NOMO-1 treated with DMSO at 0.1 percent for 48 hours (cell line): Measurements from ENCODE around the gene OLFML2A.
A peak's percentile ranks its signal among the peaks of the same experiment; 100 is the strongest.

Experiments
- DNase-seq: peaks from one replicate; lab custom pipeline; 2025; ENCODE audit not compliant: unreplicated experiment; lab: John Stamatoyannopoulos, UW

The OLFML2A gene

DNA sequence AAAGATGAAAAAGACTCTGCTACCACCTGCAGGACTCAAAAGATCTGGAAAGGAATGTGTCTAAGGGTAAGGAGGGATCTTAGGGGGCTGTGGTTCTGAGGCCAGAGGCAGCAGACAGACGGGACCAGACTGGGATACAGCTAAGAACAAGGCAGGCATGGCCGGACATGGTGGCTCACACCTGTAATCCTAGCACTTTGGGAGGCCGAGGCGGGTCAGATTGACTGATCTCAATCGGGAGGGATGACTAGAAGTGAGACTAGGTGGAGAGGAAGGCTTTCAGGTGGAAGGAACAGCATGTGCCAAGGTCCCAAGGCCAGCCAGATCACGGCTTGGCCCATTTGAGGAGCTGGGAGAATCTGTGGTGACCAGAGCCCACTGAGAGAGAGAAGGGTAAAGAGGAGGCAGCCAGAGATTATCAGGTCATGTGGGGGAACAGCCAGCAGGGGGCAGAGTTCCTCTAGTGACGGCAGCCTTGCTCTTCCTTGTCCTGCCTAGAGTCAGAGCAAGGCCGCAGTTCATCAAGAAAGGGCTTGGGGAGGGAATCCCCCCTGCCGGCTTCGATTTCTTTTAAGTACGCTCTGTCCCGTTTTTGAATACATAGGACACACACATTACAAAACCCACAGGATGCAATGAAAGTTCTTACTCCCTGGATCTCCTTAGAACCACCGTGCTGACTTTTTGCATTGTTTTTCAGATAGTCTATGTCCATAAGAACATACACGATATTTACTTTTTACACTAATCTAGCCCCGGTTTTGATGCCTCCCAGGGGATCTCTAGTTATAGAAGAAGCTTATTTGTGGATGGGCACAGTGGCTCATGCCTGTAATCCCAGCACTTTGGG is 2.6 kb upstream of the OLFML2A start:
- peak; percentile 73 for DNase-seq

DNA sequence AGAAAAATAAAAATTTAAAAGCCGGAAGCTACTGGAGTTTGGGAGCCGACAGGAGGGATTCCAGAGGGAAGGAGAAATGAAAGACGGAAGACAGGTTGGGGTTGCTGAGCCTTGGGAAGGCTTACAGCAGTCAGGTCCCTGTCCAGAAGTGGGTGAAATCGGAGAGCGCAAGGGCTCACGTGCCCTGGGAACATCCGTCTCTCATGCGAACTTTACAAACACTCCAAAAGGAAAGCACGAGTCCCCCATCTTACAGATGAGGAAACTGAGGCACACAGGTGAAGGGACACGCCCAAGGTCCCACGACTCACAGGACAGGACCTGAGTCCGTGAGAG is 347 bp upstream of the OLFML2A start:
- DNase-seq, result no peak

DNA sequence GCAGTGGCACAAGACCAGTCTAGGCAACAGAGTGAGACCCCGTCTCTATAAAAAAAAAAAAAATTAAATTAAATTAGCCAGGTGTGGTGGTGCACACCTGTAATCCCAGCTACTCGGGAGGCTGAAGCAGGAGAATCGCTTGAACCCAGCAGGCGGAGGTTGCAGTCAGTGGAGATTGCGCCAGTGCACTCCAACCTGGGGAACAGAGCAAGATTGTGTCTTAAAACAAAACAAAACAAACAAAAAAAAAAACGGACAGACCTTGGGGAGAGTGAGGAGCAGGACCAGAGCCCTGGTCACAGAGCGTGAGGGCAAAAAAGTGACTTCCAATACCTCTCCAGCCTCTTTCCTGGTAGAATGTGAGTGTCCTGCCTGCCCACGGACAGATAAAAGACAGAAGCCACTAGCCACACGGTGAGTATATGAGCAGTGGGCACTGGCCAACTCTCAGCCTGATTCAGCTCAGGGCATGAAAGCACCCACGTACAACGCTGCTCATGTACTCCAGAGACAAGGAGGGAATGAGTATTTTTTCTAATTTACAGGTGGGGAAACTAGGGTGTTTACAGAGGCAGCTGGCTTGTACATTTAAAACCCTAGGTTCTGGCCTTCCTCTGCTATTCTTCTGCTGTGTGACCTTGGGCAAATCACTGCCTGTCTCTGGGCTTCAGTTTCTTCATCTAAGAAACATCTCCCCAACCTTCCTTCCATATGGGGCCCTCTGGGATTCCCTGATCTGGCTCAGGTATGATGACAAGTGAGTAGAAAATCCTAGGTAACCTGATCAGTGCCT is 1.8 kb downstream of the OLFML2A start:
- no peak for DNase-seq

DNA sequence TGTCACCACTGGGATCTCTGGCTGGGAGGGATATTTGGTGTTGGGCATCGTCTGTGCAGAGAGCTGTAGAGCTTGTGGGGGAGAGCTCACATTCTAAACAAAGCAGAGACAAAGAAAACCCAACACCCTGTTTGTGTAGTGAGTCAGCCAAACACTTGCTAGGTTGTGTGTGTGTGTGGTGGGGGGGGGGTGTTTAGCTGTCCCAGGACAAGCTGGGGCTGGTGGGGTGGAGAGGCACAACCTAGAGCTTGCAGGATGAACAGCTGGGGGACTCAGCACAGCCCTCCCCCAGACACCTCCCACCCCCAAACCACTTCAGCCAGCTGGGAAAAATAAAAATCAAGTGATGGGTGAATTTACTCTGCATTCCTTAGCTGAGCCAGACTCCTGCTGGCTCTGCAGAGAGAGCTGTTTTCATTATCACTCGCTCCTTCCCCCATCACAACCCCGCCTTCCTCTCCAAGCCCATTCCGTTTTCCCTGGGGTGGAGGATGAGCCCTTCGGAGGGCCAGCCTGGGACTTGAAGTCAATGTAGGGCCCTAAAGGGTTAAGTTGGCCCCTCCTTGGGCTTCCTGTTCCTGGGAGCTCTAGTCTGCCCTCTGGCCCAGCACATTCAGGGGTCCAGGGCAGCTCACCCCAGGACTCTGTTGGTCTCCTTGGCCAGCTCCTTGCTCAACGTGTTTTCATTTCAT is 2.6 kb downstream of the OLFML2A start:
- no peak for DNase-seq

DNA sequence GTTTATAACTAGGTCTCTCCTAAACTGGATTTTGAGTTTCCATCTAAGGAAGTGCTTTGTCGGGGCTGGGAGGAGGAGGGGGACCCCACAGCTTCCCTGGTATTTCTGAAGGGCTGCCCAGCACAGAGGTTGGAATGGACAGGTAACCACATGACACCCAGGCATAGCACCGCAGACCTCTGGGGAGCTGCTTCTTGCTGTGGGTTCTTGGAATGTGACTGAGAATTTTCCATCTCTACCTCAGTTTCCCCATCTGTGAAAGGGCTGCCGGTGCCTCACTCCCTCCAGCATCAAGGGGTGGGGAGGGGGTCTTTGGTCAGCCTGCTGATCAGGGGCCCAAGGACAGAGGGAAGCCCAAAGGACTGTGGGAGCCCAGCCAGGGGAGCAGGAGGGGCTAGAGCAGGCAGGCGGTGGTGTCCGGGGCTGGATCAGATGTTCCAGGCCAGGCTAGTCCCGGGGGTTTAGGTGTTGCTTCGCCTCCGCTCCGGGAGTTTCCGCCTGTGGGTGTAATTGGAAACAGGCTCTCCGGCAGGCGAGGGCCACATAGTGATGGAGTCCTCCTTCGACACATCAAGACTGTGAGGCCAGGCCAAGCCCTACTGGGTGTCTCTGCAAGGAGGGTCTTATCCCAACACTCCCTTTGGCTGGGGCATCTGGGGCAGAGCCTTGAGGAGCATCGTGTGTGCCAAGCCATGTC is 3.3 kb downstream of the OLFML2A start:
- no peak for DNase-seq

DNA sequence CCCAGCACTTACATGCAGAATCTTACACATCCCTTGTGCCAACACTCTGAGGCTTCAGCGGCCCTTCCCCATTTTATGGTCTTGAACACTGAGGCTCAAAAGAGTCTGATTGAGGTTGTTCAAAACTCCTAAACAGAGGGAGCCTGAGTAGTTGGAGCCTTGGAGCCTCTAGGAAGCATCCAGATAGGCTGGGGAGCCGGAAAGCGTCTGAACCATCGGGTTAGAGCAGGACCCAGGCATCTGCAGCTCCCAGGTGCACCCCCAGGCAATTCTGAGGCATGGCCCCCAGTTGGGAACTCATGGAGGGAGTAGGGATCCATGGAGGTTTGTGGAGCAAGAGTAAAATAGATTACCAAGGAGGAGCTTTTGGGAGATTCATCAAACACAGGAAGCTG is 3.8 kb downstream of the OLFML2A start:
- DNase-seq, result no peak

DNA sequence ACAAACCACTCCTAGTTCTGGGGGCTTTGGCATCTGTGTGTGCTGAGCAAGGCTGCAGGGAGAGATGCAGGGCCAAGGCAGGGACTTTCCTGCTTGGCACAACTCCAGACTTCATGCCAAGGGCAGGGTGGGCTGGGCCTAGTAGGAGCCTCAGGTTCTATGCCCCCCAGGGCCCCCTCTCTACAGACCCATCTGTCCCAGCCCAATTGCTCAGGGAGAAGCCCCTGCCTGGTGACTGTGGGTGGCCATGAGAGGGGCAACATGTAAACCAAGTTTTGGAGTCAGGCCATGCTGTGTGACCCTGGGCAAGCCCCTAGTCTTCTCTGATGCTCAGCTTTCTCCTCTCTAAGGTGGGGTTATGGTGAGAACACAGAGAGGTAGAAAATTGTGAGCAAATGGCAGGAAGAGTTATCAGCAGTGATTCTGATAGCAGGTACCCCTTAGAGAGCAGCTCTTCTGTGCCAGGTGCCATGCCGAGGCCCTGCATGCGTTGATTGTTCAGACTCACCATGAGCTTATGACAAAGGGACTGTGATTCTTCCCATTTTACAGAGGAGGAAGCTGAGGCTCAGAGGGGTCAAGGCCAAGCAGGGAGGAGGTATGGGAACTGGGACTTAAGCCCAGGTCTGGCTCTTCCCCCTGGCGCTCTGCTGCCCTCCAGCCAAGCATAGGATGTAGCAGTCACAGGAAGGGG is 5.2 kb downstream of the OLFML2A start:
- no peak for DNase-seq

DNA sequence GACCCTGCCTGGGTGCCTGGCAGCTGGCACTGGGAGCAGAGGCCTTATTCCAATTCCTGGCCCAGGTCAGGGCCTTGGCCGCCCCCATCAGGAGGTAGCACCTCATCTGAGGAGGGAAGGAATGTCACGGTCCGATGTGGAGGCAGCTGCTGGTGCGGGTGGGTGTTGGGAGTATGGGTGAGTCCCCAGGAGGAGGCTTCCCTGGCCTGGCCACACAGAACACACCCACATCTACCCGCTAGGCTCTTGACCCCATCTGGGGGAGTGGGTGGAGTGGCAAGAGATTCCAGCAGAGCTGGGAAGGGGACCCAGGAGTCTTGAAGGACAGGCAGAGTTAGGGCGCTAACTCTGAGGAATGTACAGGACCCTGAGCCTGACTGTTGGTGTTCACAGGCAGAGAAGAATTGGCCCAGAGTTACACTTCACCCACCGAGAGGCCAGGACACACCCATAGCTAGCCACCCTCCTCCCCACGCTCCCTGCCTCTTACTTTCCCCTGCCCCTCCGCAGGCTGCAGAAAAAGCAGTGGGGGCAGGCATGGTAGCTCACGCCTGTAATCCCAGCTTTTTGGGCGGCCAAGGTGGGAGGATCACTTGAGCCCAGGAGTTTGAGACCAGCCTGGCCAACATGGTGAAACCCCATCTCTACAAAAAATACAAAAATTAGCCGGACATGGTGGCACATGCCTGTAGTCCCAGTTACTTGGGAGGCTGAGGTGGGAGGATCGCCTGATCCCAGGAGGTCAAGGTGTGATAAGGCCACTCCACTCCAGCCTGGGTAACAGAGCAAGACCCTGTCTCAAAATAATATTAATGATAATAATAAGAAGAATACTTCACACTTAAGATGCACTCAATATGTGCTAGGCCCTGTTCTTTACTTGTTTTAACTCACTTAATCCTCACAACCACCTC is 6.0 kb downstream of the OLFML2A start:
- no peak for DNase-seq

DNA sequence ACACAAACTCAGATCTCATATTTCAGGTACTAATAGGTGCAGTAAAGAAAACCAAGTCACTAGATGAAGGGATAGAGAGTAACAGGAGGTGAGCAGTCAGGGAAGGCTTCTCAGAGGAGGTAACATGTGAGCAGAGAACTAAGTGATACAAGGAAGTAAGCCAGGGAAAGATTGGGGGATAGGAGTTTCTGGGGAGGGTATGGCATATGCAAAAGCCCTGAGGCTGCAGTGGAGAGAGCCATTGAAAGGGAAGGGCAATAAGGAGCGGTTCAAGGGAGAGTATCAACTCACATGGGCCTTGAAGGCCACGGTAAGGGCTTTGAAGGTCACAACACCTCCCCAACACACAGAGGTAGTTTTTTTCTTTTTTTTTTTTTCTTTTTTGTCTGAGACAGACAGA is 6.9 kb downstream of the OLFML2A start:
- no peak for DNase-seq

DNA sequence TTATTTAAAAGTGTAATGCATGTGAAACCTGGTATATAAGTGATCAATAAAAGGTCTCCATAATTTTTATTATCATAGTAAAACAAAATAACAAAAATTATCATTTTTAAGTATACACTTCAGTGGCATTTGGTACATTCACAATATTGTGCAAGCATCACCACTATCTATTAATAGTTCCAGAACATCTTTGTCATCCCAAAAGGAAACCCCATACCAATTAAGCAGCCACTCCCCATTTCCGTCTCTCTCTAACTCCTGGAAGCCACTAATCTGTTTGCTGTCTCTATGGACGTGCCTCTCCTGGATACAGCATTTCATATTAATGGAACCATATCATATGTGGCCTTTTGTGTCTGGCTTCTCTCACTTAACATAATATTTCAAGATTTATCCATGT is 7.6 kb downstream of the OLFML2A start:
- DNase-seq, result peak; percentile 97

DNA sequence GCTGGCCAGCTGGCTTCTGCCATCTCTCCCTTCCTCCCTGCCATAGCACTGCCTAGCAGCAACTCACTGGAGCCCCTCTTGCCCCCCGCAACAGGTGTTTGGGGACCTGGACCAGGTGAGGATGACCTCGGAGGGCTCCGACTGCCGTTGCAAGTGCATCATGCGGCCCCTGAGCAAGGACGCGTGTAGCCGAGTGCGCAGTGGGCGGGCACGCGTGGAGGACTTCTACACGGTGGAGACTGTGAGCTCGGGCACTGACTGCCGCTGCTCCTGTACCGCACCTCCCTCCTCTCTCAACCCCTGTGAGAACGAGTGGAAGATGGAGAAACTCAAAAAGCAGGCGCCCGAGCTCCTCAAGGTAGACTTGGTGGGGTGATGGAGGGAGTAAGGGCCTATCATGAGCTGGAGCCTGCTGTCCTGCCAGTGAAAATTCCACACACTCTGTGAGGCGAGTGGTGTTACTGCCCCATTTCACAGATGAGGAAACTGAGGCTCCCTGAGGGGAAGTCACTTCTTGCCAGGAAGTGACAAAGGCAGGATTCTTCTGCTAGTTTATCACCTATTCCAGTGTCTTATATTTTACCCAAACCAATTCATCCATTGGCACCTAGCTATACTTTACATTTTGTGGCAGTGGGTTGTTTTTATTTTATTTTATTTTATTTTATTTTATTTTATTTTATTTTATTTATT is 10.1 kb downstream of the OLFML2A start:
- DNase-seq, result no peak

DNA sequence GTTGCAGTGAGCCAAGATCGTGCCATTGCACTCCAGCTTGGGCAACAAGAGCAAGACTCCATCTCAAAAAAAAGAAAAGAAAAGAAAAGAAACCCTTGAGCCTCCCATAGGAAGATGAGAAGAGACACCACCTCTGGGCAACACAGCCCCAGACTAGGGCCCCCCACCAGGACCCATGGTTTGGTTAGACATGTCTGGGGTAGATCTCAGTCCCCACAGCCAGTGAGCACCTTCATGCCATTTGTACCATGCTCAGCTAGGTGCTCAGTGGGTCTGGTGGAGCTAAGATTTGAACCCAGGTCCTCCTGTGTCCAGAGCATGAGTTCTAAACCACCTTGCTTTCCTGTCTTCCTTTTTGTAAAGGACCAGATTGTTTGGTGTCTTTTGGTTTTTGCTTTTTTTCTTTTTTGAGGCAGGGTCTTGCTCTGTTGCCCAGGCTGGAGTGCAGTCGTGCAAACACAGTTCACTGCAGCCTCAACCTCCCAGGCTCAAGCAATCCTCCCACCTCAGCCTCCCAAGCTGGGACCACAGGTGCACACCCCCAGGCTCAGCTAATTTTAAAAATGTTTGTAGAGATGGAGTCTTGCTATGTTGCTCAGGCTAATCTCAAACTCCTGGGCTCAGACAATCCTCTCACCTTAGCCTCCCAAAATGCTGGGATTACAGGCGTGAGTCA is 11.7 kb downstream of the OLFML2A start:
- no peak for DNase-seq

DNA sequence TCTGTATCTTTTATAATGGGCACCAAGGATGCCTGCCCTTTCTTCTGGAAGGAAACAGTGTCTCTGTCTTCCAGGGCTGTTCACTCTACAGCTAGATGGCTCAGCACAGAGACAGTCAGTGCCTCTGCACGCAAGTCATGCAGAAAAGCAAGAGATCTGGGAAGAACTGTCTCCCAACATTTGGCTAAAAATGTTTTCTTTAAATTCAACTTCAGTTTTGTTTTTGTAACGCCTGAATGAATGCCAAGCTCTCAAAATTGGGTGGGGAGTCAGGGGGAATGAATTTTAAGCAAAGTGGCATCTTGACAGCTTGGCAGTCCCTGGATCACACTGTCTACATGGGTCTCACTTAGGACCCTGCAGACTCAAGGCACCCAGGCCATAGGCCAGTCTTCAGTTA is 12.6 kb downstream of the OLFML2A start:
- DNase-seq, result no peak

DNA sequence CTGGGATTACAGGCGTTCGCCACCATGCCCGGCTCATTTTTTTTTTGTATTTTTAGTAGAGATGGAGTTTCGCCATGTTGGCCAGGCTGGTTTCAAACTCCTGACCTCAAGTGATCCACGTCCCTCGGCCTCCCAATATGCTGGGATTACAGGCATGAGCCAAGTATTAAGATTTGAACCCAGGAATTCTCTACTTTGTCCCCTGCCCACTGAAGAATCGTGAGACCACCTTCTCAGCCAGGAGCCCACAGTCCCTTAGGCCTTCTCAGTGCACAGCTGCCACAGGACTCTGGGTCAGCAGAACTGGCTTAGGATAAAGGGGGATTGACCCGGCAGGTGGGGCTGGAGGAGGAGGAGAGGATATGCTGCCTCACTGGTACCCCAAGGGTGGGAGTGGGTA is 13.4 kb downstream of the OLFML2A start:
- DNase-seq, result no peak

DNA sequence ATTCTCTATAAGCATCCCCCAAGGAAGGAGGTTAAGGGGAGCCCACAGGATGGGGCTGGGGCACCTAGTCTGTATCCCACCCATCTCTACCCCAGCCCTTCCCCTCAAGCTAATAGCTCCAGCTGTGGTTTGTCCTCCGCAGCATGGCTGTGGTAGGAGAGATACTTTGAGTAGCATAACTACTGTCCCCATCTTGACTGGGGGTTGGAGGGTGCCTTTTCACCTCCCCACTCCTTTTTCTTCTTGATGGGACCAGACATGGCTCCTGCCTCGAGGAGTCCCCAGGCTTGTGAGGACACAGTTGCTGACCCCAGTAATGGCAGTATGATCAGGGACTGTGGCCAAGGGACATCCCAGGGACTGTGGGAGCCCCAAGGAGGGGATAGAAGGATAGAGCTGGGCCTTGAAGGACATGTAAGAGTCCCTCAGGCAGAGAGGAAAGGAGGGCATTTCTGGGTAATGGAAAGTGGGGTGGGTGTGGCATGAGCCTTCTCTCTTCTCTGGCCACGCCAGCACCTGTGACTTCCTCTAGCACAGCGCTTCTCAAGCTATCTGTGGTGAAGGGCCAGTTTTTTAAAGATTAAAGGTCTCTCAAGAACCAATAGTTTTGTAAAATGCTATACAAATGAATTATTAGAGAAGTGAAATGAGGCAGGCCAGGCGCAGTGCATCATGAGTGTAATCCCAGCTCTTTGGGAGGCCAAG is 14.0 kb downstream of the OLFML2A start:
- peak; percentile 22 for DNase-seq

DNA sequence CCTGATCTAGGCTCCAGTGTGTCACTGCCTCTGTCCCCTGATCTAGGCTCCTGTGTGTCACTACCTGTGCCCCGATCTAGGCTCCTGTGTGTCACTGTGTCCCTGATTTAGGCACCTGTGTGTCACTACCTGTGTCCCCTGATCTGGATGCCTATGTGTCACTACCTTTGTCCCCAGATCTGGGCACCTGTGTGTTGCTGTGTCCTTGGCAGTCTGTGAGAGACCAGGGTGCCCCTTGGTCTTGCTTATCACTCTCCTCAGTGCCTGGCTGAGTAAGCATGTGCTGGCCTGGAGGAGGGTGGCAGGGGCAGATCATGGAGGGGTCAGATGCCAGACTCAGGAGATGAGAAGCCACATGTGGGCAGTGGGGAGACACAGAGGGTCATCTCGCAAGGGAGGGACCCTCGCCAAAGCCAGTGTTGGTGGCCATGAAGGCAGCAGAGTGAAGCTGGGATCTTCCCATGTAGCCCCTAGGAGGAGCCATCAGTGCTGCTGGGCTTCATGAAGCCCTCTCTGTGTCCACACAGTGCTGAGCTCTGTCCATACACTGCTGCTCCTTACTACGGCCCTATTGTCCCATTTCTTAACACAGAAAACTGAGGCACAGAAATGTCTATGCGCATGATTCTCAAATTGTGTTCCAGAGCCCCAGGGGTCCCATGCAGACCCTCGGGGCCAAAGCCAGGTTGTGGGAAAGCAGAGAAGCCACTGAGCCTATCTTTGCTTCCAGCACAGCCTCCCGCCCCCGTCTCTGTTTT is 15.5 kb downstream of the OLFML2A start:
- DNase-seq, result no peak

DNA sequence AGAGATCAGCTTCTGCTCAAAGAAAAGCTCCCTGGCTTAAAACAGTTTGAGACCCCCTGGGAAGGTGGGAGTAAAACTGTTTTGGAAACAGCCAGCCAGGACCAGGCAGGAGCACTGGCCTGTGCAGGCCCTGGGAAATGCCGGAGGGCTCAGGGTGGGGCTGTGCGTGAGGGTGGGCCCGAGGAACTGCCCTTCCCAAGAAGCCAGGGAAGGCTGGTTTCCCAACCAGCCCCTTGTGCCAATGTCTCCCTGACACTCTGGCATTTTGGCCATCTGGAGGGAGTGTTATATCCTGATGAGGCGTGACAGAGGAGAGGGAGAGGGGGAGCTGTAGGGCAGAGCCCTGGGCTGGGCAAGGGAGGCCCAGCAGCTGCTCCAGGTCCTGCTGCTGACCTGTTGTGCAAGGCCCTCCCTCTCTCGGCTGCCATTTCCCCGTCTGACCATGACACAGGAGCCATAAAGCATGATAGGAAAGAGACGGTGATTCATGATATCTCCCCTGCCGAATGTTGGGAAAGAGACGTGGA is 16.1 kb downstream of the OLFML2A start:
- DNase-seq, result no peak
